Measurements from ENCODE around the gene CDK5R2. TPM values are rescaled to one million over a fixed set of nuclear protein-coding genes. Genes with fewer than 3 reads are reported as not detected.

CDK5R2 gene
- total and polyA plus RNA-seq, 2 of the 13 experiments (the other 11 are each of a cell fraction or from before 2014, with no cell fraction given) = not detected

DNA sequence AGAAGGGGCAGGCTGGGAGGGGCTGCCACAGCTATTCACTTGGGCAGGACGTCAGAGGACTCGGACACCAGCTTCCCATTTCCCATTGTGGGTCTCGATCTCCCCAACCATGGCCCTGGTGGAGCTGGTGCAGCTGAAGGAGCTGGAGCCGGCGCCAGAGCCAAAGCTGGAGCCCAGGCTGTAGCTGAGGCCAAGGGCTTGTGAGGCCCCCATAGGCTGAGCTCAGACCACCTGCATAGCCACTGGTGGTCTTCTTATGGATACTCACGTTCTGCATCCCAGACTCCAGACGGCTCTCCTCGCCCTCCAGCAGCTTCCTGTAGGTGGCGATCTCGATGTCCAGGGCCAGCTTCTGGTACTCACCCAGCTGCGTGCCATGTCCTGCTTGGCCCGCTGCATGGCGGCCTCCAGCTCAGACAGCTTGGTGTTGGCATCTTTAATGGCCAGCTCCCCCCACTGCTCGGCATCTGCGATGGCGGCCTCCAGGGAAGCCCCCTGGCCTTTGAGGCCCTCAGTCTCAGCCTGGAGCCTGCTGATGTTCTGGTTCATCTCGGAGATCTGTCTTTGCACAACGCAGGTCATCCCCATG, 6.0 kb upstream of the CDK5R2 start:
- Histone ChIP-seq H3K36me3 (replicated peaks in 1 of 2; ENCODE audit: control insufficient read depth in 1 of 2, insufficient read depth in 2 of 2, low read length in 2 of 2) (no peaks in the 10 kb centered on the region), H3K9me3 (ENCODE audit: low read length) (no peaks in the 10 kb centered on the region), H2AFZ (ENCODE audit: low read length) (no peak overlapping the region), H3K4me2 (ENCODE audit: low read depth, low read length) (no peak overlapping the region), H3K4me3 (replicated peaks in 1 of 3; ENCODE audit: insufficient read depth in 1 of 3, low read depth in 2 of 3, low read length in 3 of 3) (no peak overlapping the region), H3K9ac (ENCODE audit: insufficient read depth, low read depth, low read length) (no peak overlapping the region), H3K27ac (ENCODE audit: extremely low read length, insufficient read depth, low read length) (no peak overlapping the region), H3K4me1 (ENCODE audit: insufficient read depth, low read length) (no peaks in the 10 kb centered on the region), H3K79me2 (ENCODE audit: insufficient read depth, low read length) (no peaks in the 10 kb centered on the region), H4K20me1 (ENCODE audit: insufficient read depth, low read length) (no peaks in the 10 kb centered on the region), H3K27me3 (ENCODE audit: control insufficient read depth in 1 of 2, insufficient read depth in 2 of 2, low read length in 2 of 2) (peaks cover 3 to 79% of the 10 kb centered on the region in 2 experiments)
- in situ Hi-C loops (cut with HindIII; ENCODE audit: extremely low pct_ligation_motif_present, low pct_unique_long_range_greater_than_20kb) (no loop called here), intact Hi-C loops (cut with micrococcal nuclease; ENCODE audit: unreplicated experiment) (loop anchor here (10.0 kb wide), 1 partner anchor 89 kb away; no protein-coding TSS in a partner anchor)
- peak; percentile 78 for ATAC-seq
- no peak for DNase-seq (ENCODE audit: low spot score)
- BruUV-seq (replicated peaks) = no TSS peak
- FAIRE-seq = no peak
- ChIA-PET CTCF (ENCODE audit: low intra/inter-chr PET ratio, low total read pairs) (no interaction called here), POLR2A (interaction anchor here (0.6 kb wide), 1 partner anchor 8 kb away, joined by 3 read pairs; no protein-coding TSS in a partner anchor)
- 30% methylated on average over 4 of the region's 18 CpGs for WGBS (ENCODE audit: low lambda C conversion rate)
- no peak for TF ChIP-seq ZNF44 (CRISPR knock-in tag; IDR thresholded peaks at IDR 0.05)
- TF ChIP-seq, protein P1, sequence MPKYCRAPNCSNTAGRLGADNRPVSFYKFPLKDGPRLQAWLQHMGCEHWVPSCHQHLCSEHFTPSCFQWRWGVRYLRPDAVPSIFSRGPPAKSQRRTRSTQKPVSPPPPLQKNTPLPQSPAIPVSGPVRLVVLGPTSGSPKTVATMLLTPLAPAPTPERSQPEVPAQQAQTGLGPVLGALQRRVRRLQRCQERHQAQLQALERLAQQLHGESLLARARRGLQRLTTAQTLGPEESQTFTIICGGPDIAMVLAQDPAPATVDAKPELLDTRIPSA (CRISPR knock-in tag; IDR thresholded peaks at IDR 0.05; ENCODE audit: borderline replicate concordance) = no peak
- TF ChIP-seq RAD21 (CRISPR knock-in tag; IDR thresholded peaks at IDR 0.05) = 0 out of 2 replicates have a peak, but pooled peaks have one; percentile 10
- TF ChIP-seq ZNF777 (CRISPR knock-in tag; IDR thresholded peaks at IDR 0.05) = peak; percentile 33; the same call in 1 of the 2 replicates
- no peak for TF ChIP-seq ELF1 (CRISPR knock-in tag; IDR thresholded peaks at IDR 0.05)
- no peak for TF ChIP-seq SNRNP70 (IDR thresholded peaks at IDR 0.05; ENCODE audit: low read depth, low read length)
- no peak for TF ChIP-seq MATR3 (CRISPR knock-in tag; IDR thresholded peaks at IDR 0.05)
- 0 out of 2 replicates have a peak, but pooled peaks have one; percentile 18 for TF ChIP-seq ZFP91 (CRISPR knock-in tag; IDR thresholded peaks at IDR 0.05; ENCODE audit: borderline replicate concordance)
- no peak for TF ChIP-seq BORCS8-MEF2B (CRISPR knock-in tag; IDR thresholded peaks at IDR 0.05)
- TF ChIP-seq HOXA5 (CRISPR knock-in tag; IDR thresholded peaks at IDR 0.05) = no peak
- no peak for TF ChIP-seq ZNF567 (CRISPR knock-in tag; IDR thresholded peaks at IDR 0.05; ENCODE audit: borderline replicate concordance)
- no peak for TF ChIP-seq SMAD9 (CRISPR knock-in tag; IDR thresholded peaks at IDR 0.05)
- no peak for TF ChIP-seq JUN (CRISPR knock-in tag; IDR thresholded peaks at IDR 0.05)
- TF ChIP-seq, protein P2, sequence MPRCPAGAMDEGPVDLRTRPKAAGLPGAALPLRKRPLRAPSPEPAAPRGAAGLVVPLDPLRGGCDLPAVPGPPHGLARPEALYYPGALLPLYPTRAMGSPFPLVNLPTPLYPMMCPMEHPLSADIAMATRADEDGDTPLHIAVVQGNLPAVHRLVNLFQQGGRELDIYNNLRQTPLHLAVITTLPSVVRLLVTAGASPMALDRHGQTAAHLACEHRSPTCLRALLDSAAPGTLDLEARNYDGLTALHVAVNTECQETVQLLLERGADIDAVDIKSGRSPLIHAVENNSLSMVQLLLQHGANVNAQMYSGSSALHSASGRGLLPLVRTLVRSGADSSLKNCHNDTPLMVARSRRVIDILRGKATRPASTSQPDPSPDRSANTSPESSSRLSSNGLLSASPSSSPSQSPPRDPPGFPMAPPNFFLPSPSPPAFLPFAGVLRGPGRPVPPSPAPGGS (CRISPR knock-in tag; IDR thresholded peaks at IDR 0.05) = no peak
- no peak for TF ChIP-seq ZNF256 (CRISPR knock-in tag; conservative IDR thresholded peaks at IDR 0.05)
- no peak for TF ChIP-seq EEA1 (CRISPR knock-in tag; IDR thresholded peaks at IDR 0.05; ENCODE audit: borderline replicate concordance)
- no peak for TF ChIP-seq ZNF737 (CRISPR knock-in tag; IDR thresholded peaks at IDR 0.05; ENCODE audit: borderline replicate concordance)
- TF ChIP-seq ZNF557 (CRISPR knock-in tag; IDR thresholded peaks at IDR 0.05) = no peak
- TF ChIP-seq PREB (CRISPR knock-in tag; IDR thresholded peaks at IDR 0.05) = no peak
- TF ChIP-seq ARNT (IDR thresholded peaks at IDR 0.05) = no peak
